Measurements from ENCODE around the gene RNF187. TPM values are rescaled to one million over a fixed set of nuclear protein-coding genes. Genes with fewer than 3 reads are reported as not detected.

RNF187 gene
- total and polyA plus RNA-seq, 12 donors, result 18.9 to 99.7 (median 85.9) TPM

- H3K9me3 ChIP-seq, result no peaks in the 10 kb centered on the region
- 90 to 93% methylated on average over 9 of the region's 9 CpGs for WGBS, 2 donors
- H3K4me3 ChIP-seq, result peak overlapping the region in 7 of 10 donors; percentile 75 to 97 (median 89)
- H3K27me3 ChIP-seq, result no peaks in the 10 kb centered on the region
- H3K36me3 ChIP-seq, result peaks cover 0 to 47% (median 23%) of the 10 kb centered on the region in 9 donors
- ATAC-seq, result no peak
- no peak for DNase-seq
- H3K4me1 ChIP-seq, result peaks cover 17 to 52% (median 40%) of the 10 kb centered on the region in 9 donors
- TF ChIP-seq CTCF (IDR thresholded peaks at IDR 0.05), result no peak
- intact Hi-C loops (cut with DNase I), result loop anchor here in 1 of 10 donors (10.0 kb wide), 1 partner anchor 354 kb away; no protein-coding TSS in a partner anchor
- peak overlapping the region in 4 of 10 donors; percentile 14 to 100 (median 98) for H3K27ac ChIP-seq
These were observed 1.9 kb downstream of the RNF187 start for GRCh38 chr1:228488818-228489674.

- TF ChIP-seq CTCF (IDR thresholded peaks at IDR 0.05), result no peak
- Histone ChIP-seq H3K4me1 (peaks cover 17 to 48% (median 36%) of the 10 kb centered on the region in 9 donors), H3K36me3 (peaks cover 0 to 61% (median 29%) of the 10 kb centered on the region in 9 donors), H3K27me3 (no peaks in the 10 kb centered on the region), H3K9me3 (no peaks in the 10 kb centered on the region), H3K4me3 (no peak overlapping the region), H3K27ac (peak overlapping the region in 4 of 10 donors; percentile 26 to 60 (median 44))
- peak in 5 of 8 donors; percentile 6 to 63 (median 10) for ATAC-seq
- 68 to 77% methylated on average over 6 of the region's 6 CpGs for WGBS, 2 donors
- peak in 1 of 2 donors; percentile 53 for DNase-seq
- intact Hi-C loops (cut with DNase I), result no loop called here
These were observed 3.2 kb downstream of the RNF187 start for GRCh38 chr1:228490120-228491078.

GRCh38 chr1:228493141-228494043 is 6.2 kb downstream of the RNF187 start:
- H3K27ac ChIP-seq, result no peak overlapping the region
- TF ChIP-seq CTCF (IDR thresholded peaks at IDR 0.05), result no peak
- DNase-seq (no peak), ATAC-seq (no peak)
- H3K4me3 ChIP-seq, result no peak overlapping the region
- 91 to 92% methylated on average over 28 of the region's 28 CpGs for WGBS, 2 donors
- no peaks in the 10 kb centered on the region for H3K27me3 ChIP-seq
- H3K4me1 ChIP-seq, result peaks cover 14 to 34% (median 26%) of the 10 kb centered on the region in 9 donors
- intact Hi-C loops (cut with DNase I), result no loop called here
- H3K9me3 ChIP-seq, result no peaks in the 10 kb centered on the region
- peaks cover 0 to 88% (median 37%) of the 10 kb centered on the region in 9 donors for H3K36me3 ChIP-seq

Measured in heart right ventricle (tissue), 16 donors.